AG04449 (cell line): ENCODE results near the gene TLX1.

Experiments used
- CTCF ChIA-PET: fragments of 350-600 bp; formaldehyde crosslinking; extraction: SDS; loops from one replicate; lab custom pipeline; 2021; ENCODE audit warnings: antibody characterized with exemption; lab: Yijun Ruan, JAX
- POLR2A ChIA-PET: fragments of 400-600, 350-600 bp; formaldehyde crosslinking; extraction: SDS; loops from one replicate; lab custom pipeline; 2020; ENCODE audit warnings: antibody characterized with exemption, inconsistent platforms; lab: Yijun Ruan, JAX
- DNase-seq: peaks from one replicate; pipeline ENCODE4 v3.0.0-alpha.2; 2010; ENCODE audit warnings: low read depth, low spot score
- H3K4me3 ChIP-seq: 2 replicates; pipeline ENCODE4 v1.5.1; 2011; ENCODE audit warnings: low read depth, mild to moderate bottlenecking, control low read depth, low read length
- TF ChIP-seq, protein P1 (sequence below): IDR thresholded peaks from one replicate; pipeline ENCODE4 v1.5.1; 2011; ENCODE audit warnings: mild to moderate bottlenecking, moderate library complexity, low read length, control low read depth, inconsistent platforms; ENCODE audit not compliant: insufficient read depth; ENCODE audit errors: missing control alignments

TLX1 gene

DNA sequence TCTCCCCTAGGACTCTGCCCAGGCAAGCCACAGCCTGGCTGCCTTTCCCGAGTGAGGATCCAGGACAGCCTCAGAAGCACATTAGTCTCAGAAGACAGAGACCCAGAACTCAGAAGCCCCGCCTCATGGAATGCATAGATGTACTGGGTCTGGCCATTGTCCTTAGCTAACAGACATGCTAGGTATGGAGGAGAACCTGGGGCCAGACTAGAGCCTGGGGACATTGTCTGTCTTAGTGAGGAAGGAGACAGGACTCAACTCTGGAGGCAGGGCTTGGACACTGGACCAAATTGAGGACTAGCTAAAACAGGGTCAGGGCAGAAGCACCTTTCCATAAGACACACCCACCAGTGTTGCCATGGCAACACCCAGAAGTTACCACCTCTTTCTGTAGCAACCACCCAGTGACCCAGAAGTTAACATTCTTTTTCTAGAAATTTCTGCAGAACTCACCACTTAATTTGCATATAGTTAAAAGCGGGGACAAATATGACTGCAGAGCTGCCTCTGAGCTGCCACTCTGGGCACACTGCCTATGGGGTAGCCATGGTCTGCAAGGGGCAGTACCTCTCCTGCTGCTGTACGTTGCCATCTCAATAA, 27.5 kb downstream of the TLX1 start:
- H3K4me3 ChIP-seq: no peak overlapping the region
- TF ChIP-seq, protein P1, sequence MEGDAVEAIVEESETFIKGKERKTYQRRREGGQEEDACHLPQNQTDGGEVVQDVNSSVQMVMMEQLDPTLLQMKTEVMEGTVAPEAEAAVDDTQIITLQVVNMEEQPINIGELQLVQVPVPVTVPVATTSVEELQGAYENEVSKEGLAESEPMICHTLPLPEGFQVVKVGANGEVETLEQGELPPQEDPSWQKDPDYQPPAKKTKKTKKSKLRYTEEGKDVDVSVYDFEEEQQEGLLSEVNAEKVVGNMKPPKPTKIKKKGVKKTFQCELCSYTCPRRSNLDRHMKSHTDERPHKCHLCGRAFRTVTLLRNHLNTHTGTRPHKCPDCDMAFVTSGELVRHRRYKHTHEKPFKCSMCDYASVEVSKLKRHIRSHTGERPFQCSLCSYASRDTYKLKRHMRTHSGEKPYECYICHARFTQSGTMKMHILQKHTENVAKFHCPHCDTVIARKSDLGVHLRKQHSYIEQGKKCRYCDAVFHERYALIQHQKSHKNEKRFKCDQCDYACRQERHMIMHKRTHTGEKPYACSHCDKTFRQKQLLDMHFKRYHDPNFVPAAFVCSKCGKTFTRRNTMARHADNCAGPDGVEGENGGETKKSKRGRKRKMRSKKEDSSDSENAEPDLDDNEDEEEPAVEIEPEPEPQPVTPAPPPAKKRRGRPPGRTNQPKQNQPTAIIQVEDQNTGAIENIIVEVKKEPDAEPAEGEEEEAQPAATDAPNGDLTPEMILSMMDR: no peak
- no peak for DNase-seq
- CTCF ChIA-PET: interaction anchor here (0.8 to 9.1 kb wide), 7 partner anchors 9 to 623 kb away, joined by 3 to 113 read pairs (median 5); no protein-coding TSS in a partner anchor
- POLR2A ChIA-PET: interaction anchor here (0.6 kb wide), 1 partner anchor 55 kb away, joined by 3 read pairs; no protein-coding TSS in a partner anchor

DNA sequence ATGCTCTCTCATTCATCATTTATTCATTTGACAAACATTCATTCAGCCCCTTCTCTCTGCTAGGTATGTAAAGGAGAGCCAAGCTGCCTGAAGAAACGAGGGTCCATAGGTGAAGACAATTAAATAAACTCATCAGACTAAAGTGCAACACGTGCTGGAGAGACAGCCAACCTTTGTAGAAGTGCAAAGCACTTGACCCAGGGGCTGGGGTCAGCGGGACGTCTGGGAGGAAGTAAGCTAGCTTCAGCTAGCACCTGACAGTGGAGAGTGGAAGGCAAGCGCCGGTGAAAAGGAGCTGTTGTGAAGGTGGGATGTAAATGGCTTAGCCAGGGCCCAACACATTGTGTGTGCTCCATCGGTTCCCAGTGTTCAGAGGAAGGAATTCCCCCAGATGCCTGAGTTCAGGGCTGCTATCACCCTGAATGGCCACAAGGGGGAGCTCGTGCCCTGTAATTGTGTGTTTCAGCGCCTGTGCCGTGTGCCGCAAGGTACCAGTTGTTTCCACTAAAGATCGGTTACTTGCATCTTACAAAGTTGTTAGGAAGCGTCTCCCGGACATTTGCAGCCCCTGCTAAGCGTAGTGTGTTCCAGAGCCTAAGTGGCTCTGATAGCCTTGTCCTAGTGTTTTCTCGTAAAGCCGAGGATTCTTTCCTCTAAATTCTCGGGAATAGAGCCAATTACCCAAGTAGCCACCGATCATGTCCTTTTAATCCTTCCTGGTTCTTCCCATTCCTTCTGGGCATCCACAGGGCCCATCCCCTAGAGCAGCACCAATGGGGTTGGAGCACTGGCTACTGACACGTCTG, 30.6 kb downstream of the TLX1 start:
- TF ChIP-seq, protein P1: peak; percentile 94
- ChIA-PET CTCF (interaction anchor here (0.6 to 2.6 kb wide), 26 partner anchors 9 to 911 kb away, joined by 3 to 26 read pairs (median 3); partner anchors contain the start of gene NPM3), POLR2A (no interaction called here)
- peak overlapping the region; percentile 51 for H3K4me3 ChIP-seq
- DNase-seq: no peak

DNA sequence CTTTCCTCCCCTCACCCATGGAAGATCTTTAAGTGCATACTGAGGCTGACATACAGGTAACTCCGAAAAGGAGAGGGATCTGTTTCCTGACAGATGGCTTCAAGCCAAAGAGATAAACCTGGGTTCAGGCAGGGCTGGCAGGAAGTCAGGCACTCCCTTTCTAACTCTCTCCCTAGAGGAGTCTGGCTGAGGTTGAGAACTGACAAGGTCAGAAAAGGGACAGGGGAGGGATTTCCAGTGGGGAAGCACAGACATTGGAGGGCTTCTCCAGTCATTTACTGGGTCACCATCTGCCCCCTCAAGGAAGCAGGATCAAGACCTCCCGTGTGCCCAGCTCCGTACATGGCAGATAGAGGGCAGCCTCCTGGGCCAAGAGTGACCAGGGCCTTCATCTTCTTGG, 31.6 kb downstream of the TLX1 start:
- CTCF ChIA-PET: interaction anchor here (1.1 kb wide), 1 partner anchor 407 kb away, joined by 3 read pairs; no protein-coding TSS in a partner anchor
- POLR2A ChIA-PET: no interaction called here
- TF ChIP-seq, protein P1: no peak
- H3K4me3 ChIP-seq: no peak overlapping the region
- DNase-seq: no peak

DNA sequence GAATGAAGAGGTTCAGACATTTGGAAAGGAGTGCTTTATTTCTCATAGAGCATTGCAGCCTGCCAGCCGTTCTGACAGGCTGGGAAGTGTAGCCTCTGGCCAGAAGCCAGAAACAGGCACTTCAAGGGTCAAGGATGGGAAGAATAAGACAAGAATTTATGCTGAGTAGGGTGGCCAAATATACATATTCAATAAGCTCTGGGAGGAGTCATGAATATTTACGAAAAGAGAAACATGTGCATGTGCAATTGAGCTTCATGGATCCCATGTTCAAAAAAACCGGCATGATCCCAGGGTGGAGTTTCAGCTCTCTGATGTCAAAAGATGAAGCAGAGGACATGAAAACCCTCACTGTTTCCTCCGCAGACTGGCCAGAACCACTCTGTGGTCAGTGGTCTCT, 32.9 kb downstream of the TLX1 start:
- CTCF ChIA-PET: interaction anchor here (1.0 to 1.7 kb wide), 11 partner anchors 8 to 438 kb away, joined by 3 to 7 read pairs (median 4); no protein-coding TSS in a partner anchor
- no peak overlapping the region for H3K4me3 ChIP-seq
- TF ChIP-seq, protein P1: no peak
- DNase-seq: no peak
- POLR2A ChIA-PET: no interaction called here

DNA sequence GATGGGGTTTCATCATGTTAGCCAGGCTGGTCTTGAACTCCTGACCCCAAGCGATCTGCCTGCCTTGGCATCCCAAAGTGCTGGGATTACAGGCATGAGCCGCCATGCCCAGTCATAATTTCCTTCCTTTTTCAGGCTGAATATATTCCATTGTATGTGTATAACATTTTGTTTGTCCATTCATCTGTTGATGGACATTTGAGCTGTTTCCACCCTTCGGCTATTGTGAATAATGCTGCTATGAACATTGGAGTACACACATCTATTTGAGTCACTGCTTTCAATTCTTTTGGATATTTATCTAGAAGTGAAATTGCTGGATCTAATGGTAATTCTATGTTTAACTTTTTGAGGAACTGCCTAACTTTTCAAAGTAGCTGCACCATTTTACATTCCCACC, 34.6 kb downstream of the TLX1 start:
- TF ChIP-seq, protein P1: no peak
- POLR2A ChIA-PET: no interaction called here
- no peak overlapping the region for H3K4me3 ChIP-seq
- CTCF ChIA-PET: interaction anchor here (1.0 to 2.6 kb wide), 3 partner anchors 9 to 70 kb away, joined by 3 to 16 read pairs (median 12); no protein-coding TSS in a partner anchor
- no peak for DNase-seq

DNA sequence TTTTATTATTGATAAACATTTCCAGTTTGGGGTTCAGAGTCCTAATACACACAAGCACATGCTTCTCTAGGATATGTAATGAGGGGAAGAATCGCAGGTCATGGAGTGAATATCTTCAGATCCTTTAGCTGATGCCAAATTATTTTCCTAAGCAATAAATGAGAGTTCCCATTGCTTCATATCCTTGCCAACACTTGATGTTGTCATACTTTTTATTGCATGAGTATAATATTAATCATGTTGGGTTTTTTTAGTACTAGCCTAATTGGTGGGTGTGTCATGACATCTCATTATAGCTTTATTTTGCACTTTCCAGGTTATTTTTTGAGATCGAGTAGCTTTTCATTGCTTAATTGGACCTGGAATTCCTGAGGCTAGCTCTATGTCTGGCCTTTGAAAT, 35.3 kb downstream of the TLX1 start:
- H3K4me3 ChIP-seq: no peak overlapping the region
- DNase-seq: no peak
- TF ChIP-seq, protein P1: no peak
- ChIA-PET POLR2A (no interaction called here), CTCF (interaction anchor here (0.7 to 2.6 kb wide), 4 partner anchors 10 to 71 kb away, joined by 3 to 16 read pairs (median 8); no protein-coding TSS in a partner anchor)
